ENCODE measurements around the gene GABRD. TPM values are rescaled to one million over a fixed set of nuclear protein-coding genes. Genes with fewer than 3 reads are reported as not detected.

The GABRD gene
- total RNA-seq, 1 experiment from 2014 or later = 15.6 TPM

DNA sequence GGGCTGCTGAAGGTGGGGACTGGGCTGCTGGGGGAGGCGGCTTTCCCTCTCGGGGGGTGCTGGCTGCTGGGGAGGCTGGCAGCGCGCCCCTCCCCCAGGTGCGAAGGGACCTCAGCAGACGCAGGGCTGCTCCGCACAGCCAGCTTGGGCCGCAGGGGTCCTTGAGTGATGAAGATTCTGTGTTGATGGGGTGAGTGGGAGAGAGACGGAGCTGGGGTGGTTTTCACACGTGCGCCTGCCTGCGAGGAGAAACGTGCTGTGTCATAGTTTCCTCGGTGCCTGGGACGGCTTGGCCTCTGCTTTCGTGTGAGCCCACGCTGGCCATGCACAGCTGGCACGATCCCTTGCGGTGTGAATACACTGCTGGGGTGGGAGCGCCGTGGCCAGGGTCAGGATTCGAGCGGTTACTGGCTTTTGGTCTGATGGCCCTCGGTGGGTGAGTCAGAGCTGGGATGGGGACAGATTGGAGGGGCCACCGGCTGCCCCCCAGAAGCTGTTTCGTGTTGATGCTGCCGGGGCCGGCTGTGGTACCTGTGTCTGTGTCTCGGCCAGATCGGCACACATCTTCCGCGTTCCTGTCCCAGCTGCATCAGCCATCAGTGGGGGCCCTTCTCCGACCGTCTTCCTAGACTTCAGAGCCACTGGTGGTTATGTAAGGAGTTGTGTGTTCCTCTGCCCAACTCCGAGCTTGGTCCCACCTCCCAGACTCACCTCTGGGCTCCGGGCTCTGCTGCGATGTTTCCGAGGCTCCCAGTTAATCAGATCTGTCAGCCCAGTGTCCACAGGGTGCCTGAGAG is 56.0 kb downstream of the GABRD start:
- ChIA-PET POLR2A (no interaction called here), RAD21 (ENCODE audit: low non-redundant PET in 1 of 2, low total read pairs in 2 of 2, uncharacterized antibody in 2 of 2, unreplicated experiment in 2 of 2) (no interaction called here), CTCF (no interaction called here)
- DNase-seq (ENCODE audit: low read depth, low spot score) (no peak), ATAC-seq (no peak)
- peaks cover 11% of the 10 kb centered on the region; the same call in 1 of the 2 replicates for H3K79me2 ChIP-seq (ENCODE audit: insufficient read depth, low read length)
- H3K27me3 ChIP-seq (ENCODE audit: insufficient read depth, low read length) = no peaks in the 10 kb centered on the region
- intact Hi-C loops (cut with micrococcal nuclease) = no loop called here
- H3K9me2 ChIP-seq (ENCODE audit: insufficient read depth) = no peaks in the 10 kb centered on the region
- no peak for TF ChIP-seq ZFX (IDR thresholded peaks at IDR 0.05)
- no peak overlapping the region for H3K4me3 ChIP-seq (replicated peaks in 1 of 2; ENCODE audit: low read depth in 1 of 2, low read length in 2 of 2)
- peaks cover 0 to 6% of the 10 kb centered on the region in 2 experiments; a peak in 1 of 4 replicates for H3K36me3 ChIP-seq (ENCODE audit: control insufficient read depth in 1 of 2, insufficient read depth in 2 of 2, low read length in 2 of 2)
- no peaks in the 10 kb centered on the region for H4K20me1 ChIP-seq (ENCODE audit: insufficient read depth)
- peaks cover 19 to 22% of the 10 kb centered on the region in 2 experiments; a peak in 3 of 4 replicates for H3K9me3 ChIP-seq (ENCODE audit: control insufficient read depth in 1 of 2, insufficient read depth in 1 of 2, low read depth in 1 of 2, low read length in 2 of 2)
- H3K9ac ChIP-seq (ENCODE audit: low read length) = no peak overlapping the region
- H3K4me2 ChIP-seq (ENCODE audit: low read length) = no peak overlapping the region
- no peaks in the 10 kb centered on the region for H3K4me1 ChIP-seq (ENCODE audit: control insufficient read depth in 1 of 2, insufficient read depth in 2 of 2, low read length in 2 of 2)
- no peak overlapping the region for H2AFZ ChIP-seq (ENCODE audit: low read depth, low read length, poor library complexity, severe bottlenecking)
- no TSS peak for BruUV-seq (replicated peaks)
- H3K27ac ChIP-seq (ENCODE audit: low read depth, low read length) = no peak overlapping the region

DNA sequence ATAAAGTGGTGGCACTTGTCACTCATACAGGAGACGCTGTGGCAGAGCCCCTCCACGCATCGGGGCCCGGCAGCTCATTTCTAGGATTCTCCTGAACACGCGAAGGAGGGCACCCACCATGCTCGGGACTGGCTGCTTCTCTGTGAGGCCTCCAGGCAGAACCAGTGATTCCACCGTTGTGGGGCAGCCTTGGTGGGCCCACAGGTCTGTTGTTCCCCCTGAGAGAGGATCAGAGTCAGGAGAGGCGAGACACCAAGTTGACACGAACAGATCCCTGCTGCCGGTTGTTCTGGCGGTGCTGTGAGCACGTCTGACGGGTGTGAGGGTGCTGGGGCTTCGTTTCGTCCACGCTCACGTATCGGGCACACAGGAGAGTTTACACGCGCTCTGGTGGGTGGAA is 57.7 kb downstream of the GABRD start:
- Histone ChIP-seq H3K9me2 (ENCODE audit: insufficient read depth) (no peaks in the 10 kb centered on the region), H3K4me3 (replicated peaks in 1 of 2; ENCODE audit: low read depth in 1 of 2, low read length in 2 of 2) (no peak overlapping the region), H3K27me3 (ENCODE audit: insufficient read depth, low read length) (no peaks in the 10 kb centered on the region), H3K9me3 (ENCODE audit: control insufficient read depth in 1 of 2, insufficient read depth in 1 of 2, low read depth in 1 of 2, low read length in 2 of 2) (peaks cover 19 to 22% of the 10 kb centered on the region in 2 experiments; a peak in 3 of 4 replicates), H3K4me1 (ENCODE audit: control insufficient read depth in 1 of 2, insufficient read depth in 2 of 2, low read length in 2 of 2) (no peaks in the 10 kb centered on the region), H3K4me2 (ENCODE audit: low read length) (no peak overlapping the region), H3K79me2 (ENCODE audit: insufficient read depth, low read length) (peaks cover 18% of the 10 kb centered on the region; the same call in 1 of the 2 replicates), H2AFZ (ENCODE audit: low read depth, low read length, poor library complexity, severe bottlenecking) (no peak overlapping the region), H4K20me1 (ENCODE audit: insufficient read depth) (no peaks in the 10 kb centered on the region), H3K27ac (ENCODE audit: low read depth, low read length) (no peak overlapping the region), H3K36me3 (ENCODE audit: control insufficient read depth in 1 of 2, insufficient read depth in 2 of 2, low read length in 2 of 2) (peaks cover 0 to 6% of the 10 kb centered on the region in 2 experiments; a peak in 1 of 4 replicates), H3K9ac (ENCODE audit: low read length) (no peak overlapping the region)
- DNase-seq (ENCODE audit: low read depth, low spot score) (no peak), ATAC-seq (no peak)
- CTCF ChIA-PET = no interaction called here
- RAD21 ChIA-PET (ENCODE audit: low non-redundant PET in 1 of 2, low total read pairs in 2 of 2, uncharacterized antibody in 2 of 2, unreplicated experiment in 2 of 2) = no interaction called here
- intact Hi-C loops (cut with micrococcal nuclease) = no loop called here
- BruUV-seq (replicated peaks) = no TSS peak
- no peak for TF ChIP-seq POLR2A (IDR thresholded peaks at IDR 0.05; ENCODE audit: borderline replicate concordance, extremely low read depth, insufficient read depth, insufficient read length)
- TF ChIP-seq ZNF274 (IDR thresholded peaks at IDR 0.05; ENCODE audit: low read depth, low read length) = no peak
- TF ChIP-seq CEBPB (IDR thresholded peaks at IDR 0.05; ENCODE audit: low read depth) = no peak
- no peak for TF ChIP-seq ELF1 (IDR thresholded peaks at IDR 0.05; ENCODE audit: borderline replicate concordance, low read depth)
- TF ChIP-seq, protein P1, sequence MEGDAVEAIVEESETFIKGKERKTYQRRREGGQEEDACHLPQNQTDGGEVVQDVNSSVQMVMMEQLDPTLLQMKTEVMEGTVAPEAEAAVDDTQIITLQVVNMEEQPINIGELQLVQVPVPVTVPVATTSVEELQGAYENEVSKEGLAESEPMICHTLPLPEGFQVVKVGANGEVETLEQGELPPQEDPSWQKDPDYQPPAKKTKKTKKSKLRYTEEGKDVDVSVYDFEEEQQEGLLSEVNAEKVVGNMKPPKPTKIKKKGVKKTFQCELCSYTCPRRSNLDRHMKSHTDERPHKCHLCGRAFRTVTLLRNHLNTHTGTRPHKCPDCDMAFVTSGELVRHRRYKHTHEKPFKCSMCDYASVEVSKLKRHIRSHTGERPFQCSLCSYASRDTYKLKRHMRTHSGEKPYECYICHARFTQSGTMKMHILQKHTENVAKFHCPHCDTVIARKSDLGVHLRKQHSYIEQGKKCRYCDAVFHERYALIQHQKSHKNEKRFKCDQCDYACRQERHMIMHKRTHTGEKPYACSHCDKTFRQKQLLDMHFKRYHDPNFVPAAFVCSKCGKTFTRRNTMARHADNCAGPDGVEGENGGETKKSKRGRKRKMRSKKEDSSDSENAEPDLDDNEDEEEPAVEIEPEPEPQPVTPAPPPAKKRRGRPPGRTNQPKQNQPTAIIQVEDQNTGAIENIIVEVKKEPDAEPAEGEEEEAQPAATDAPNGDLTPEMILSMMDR (IDR thresholded peaks at IDR 0.05 in 2 of 3, conservative IDR thresholded peaks at IDR 0.05 in 1 of 3; ENCODE audit: borderline replicate concordance in 1 of 3, insufficient read depth in 1 of 3, low read depth in 2 of 3, low read length in 2 of 3) = no peak
- TF ChIP-seq ZFX (IDR thresholded peaks at IDR 0.05) = no peak
- POLR2A ChIA-PET = no interaction called here
